NCI-H1694 treated with DMSO at 0.1 percent for 48 hours (cell line): Measurements from ENCODE around the gene SPSB4.

ENCODE experiments used
- DNase-seq: peaks from one replicate; lab custom pipeline; 2025; lab: John Stamatoyannopoulos, UW

SPSB4 gene

GRCh38 chr3:141152801-141153678 lies 101.9 kb downstream of the SPSB4 start:
- no peak for DNase-seq

- no peak for DNase-seq
Measured at GRCh38 chr3:141153679-141153966, 102.5 kb downstream of the SPSB4 start.

GRCh38 chr3:141164852-141165251 lies 113.7 kb downstream of the SPSB4 start:
- no peak for DNase-seq

GRCh38 chr3:141167681-141168080 lies 116.5 kb downstream of the SPSB4 start:
- DNase-seq, result no peak

- DNase-seq, result no peak
Measured at GRCh38 chr3:141170678-141171295, 119.6 kb downstream of the SPSB4 start.

GRCh38 chr3:141174674-141175073 lies 123.5 kb downstream of the SPSB4 start:
- no peak for DNase-seq

GRCh38 chr3:141176775-141177174 lies 125.6 kb downstream of the SPSB4 start:
- no peak for DNase-seq

GRCh38 chr3:141178026-141178425 lies 126.9 kb downstream of the SPSB4 start:
- no peak for DNase-seq

- DNase-seq, result no peak
Measured at GRCh38 chr3:141178551-141178950, 127.4 kb downstream of the SPSB4 start.

GRCh38 chr3:141179983-141180382 lies 128.8 kb downstream of the SPSB4 start:
- no peak for DNase-seq

- no peak for DNase-seq
Measured at GRCh38 chr3:141181196-141181595, 130.0 kb downstream of the SPSB4 start.

GRCh38 chr3:141181819-141182218 lies 130.7 kb downstream of the SPSB4 start:
- DNase-seq, result no peak

- DNase-seq, result no peak
Measured at GRCh38 chr3:141183606-141184005, 132.5 kb downstream of the SPSB4 start.

- DNase-seq, result no peak
Measured at GRCh38 chr3:141184430-141184829, 133.3 kb downstream of the SPSB4 start.

- DNase-seq, result no peak
Measured at GRCh38 chr3:141191097-141191749, 140.1 kb downstream of the SPSB4 start.

- DNase-seq, result peak; percentile 95
Measured at GRCh38 chr3:141192345-141192744, 141.2 kb downstream of the SPSB4 start.

- no peak for DNase-seq
Measured at GRCh38 chr3:141193066-141193830, 142.1 kb downstream of the SPSB4 start.
